Measurements from ENCODE around the gene WNK3. TPM values are rescaled to one million over a fixed set of nuclear protein-coding genes. Genes with fewer than 3 reads are reported as not detected.

WNK3 gene
- total RNA-seq, 4 donors from 2014 or later, result 0.18 to 0.83 (median 0.53) TPM

- H3K36me3 ChIP-seq, result no peaks in the 10 kb centered on the region
- H3K27me3 ChIP-seq, result no peaks in the 10 kb centered on the region
Measured at GRCh38 chrX:54301516-54301915, 56.3 kb downstream of the WNK3 start.

GRCh38 chrX:54294306-54294705 lies 63.5 kb downstream of the WNK3 start:
- TF ChIP-seq, protein P1, sequence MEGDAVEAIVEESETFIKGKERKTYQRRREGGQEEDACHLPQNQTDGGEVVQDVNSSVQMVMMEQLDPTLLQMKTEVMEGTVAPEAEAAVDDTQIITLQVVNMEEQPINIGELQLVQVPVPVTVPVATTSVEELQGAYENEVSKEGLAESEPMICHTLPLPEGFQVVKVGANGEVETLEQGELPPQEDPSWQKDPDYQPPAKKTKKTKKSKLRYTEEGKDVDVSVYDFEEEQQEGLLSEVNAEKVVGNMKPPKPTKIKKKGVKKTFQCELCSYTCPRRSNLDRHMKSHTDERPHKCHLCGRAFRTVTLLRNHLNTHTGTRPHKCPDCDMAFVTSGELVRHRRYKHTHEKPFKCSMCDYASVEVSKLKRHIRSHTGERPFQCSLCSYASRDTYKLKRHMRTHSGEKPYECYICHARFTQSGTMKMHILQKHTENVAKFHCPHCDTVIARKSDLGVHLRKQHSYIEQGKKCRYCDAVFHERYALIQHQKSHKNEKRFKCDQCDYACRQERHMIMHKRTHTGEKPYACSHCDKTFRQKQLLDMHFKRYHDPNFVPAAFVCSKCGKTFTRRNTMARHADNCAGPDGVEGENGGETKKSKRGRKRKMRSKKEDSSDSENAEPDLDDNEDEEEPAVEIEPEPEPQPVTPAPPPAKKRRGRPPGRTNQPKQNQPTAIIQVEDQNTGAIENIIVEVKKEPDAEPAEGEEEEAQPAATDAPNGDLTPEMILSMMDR (IDR thresholded peaks at IDR 0.05), result no peak
- no peak for TF ChIP-seq POLR2A (IDR thresholded peaks at IDR 0.05)
- no peak for DNase-seq
- Histone ChIP-seq H3K27ac (no peak overlapping the region), H3K27me3 (no peaks in the 10 kb centered on the region), H3K4me3 (no peak overlapping the region), H3K36me3 (no peaks in the 10 kb centered on the region), H3K9me3 (no peaks in the 10 kb centered on the region), H3K4me1 (no peaks in the 10 kb centered on the region)

More at GRCh38 chrX:54301516-54301915, 56.3 kb downstream of the WNK3 start:
- Histone ChIP-seq H3K4me3 (no peak overlapping the region), H3K4me1 (no peaks in the 10 kb centered on the region), H3K9me3 (no peaks in the 10 kb centered on the region), H3K27ac (no peak overlapping the region)
- DNase-seq, result no peak
- TF ChIP-seq POLR2A (IDR thresholded peaks at IDR 0.05), result no peak
- TF ChIP-seq, protein P1 (IDR thresholded peaks at IDR 0.05), result no peak

- H3K27ac ChIP-seq, result no peak overlapping the region
- no peaks in the 10 kb centered on the region for H3K27me3 ChIP-seq
- H3K36me3 ChIP-seq, result no peaks in the 10 kb centered on the region
- H3K4me1 ChIP-seq, result no peaks in the 10 kb centered on the region
- no peak overlapping the region for H3K4me3 ChIP-seq
- TF ChIP-seq, protein P1 (IDR thresholded peaks at IDR 0.05), result no peak
- no peak for TF ChIP-seq POLR2A (IDR thresholded peaks at IDR 0.05)
- DNase-seq, result no peak
- no peaks in the 10 kb centered on the region for H3K9me3 ChIP-seq
Measured at GRCh38 chrX:54292755-54293154, 65.1 kb downstream of the WNK3 start.

DNA sequence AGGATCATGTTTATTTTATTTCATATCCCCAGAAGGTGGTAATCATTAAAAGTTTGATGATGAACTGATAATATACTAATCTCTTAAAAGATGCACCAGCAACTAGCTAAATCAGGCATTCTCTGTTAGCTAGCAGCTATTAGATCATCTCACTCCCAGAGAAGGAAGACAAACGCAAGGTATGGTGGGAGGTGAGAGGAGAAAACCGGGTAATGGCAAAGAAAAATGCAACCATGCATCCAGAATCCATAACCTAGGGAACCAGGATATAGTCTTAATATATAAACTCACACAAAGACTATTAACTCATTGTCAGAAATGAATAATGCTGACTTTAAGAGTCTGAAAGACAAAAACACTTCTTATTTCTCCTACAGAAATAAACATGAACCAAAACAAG lies 66.1 kb downstream of the WNK3 start:
- DNase-seq, result no peak
- H3K4me3 ChIP-seq, result no peak overlapping the region
- no peaks in the 10 kb centered on the region for H3K27me3 ChIP-seq
- no peaks in the 10 kb centered on the region for H3K9me3 ChIP-seq
- H3K36me3 ChIP-seq, result no peaks in the 10 kb centered on the region
- no peak for TF ChIP-seq POLR2A (IDR thresholded peaks at IDR 0.05)
- TF ChIP-seq, protein P1 (IDR thresholded peaks at IDR 0.05), result no peak
- no peak overlapping the region for H3K27ac ChIP-seq
- H3K4me1 ChIP-seq, result no peaks in the 10 kb centered on the region

GRCh38 chrX:54288968-54289367 lies 68.9 kb downstream of the WNK3 start:
- Histone ChIP-seq H3K27me3 (no peaks in the 10 kb centered on the region), H3K27ac (no peak overlapping the region), H3K4me3 (no peak overlapping the region), H3K4me1 (no peaks in the 10 kb centered on the region), H3K9me3 (no peaks in the 10 kb centered on the region), H3K36me3 (no peaks in the 10 kb centered on the region)
- TF ChIP-seq POLR2A (IDR thresholded peaks at IDR 0.05), result no peak
- TF ChIP-seq, protein P1 (IDR thresholded peaks at IDR 0.05), result no peak
- no peak for DNase-seq

GRCh38 chrX:54288277-54288676 lies 69.6 kb downstream of the WNK3 start:
- no peak overlapping the region for H3K27ac ChIP-seq
- no peaks in the 10 kb centered on the region for H3K4me1 ChIP-seq
- H3K27me3 ChIP-seq, result no peaks in the 10 kb centered on the region
- no peak for DNase-seq
- TF ChIP-seq, protein P1 (IDR thresholded peaks at IDR 0.05), result no peak
- no peak for TF ChIP-seq POLR2A (IDR thresholded peaks at IDR 0.05)
- no peak overlapping the region for H3K4me3 ChIP-seq
- H3K36me3 ChIP-seq, result no peaks in the 10 kb centered on the region
- no peaks in the 10 kb centered on the region for H3K9me3 ChIP-seq
